ENCODE results near the gene RASGRF1.

RASGRF1 gene

GRCh38 chr15:79067969-79068368, 22.6 kb downstream of the RASGRF1 start:
- TF ChIP-seq CTCF (IDR thresholded peaks at IDR 0.05; ENCODE audit: insufficient read depth, low read depth, low read length, missing control alignments): no peak
- no peak overlapping the region for H3K4me3 ChIP-seq (ENCODE audit: low read length)
- no peak for DNase-seq (ENCODE audit: low read depth)

GRCh38 chr15:79067072-79067833, 23.3 kb downstream of the RASGRF1 start:
- H3K4me3 ChIP-seq (ENCODE audit: low read length): no peak overlapping the region
- DNase-seq (ENCODE audit: low read depth): no peak
- no peak for TF ChIP-seq CTCF (IDR thresholded peaks at IDR 0.05; ENCODE audit: insufficient read depth, low read depth, low read length, missing control alignments)

GRCh38 chr15:79066391-79067071, 24.0 kb downstream of the RASGRF1 start:
- TF ChIP-seq CTCF (IDR thresholded peaks at IDR 0.05; ENCODE audit: insufficient read depth, low read depth, low read length, missing control alignments): no peak
- no peak overlapping the region for H3K4me3 ChIP-seq (ENCODE audit: low read length)
- DNase-seq (ENCODE audit: low read depth): no peak

GRCh38 chr15:79065706-79066376, 24.7 kb downstream of the RASGRF1 start:
- H3K4me3 ChIP-seq (ENCODE audit: low read length): no peak overlapping the region
- no peak for TF ChIP-seq CTCF (IDR thresholded peaks at IDR 0.05; ENCODE audit: insufficient read depth, low read depth, low read length, missing control alignments)
- DNase-seq (ENCODE audit: low read depth): peak; percentile 21

- no peak for TF ChIP-seq CTCF (IDR thresholded peaks at IDR 0.05; ENCODE audit: insufficient read depth, low read depth, low read length, missing control alignments)
- H3K4me3 ChIP-seq (ENCODE audit: low read length): no peak overlapping the region
- no peak for DNase-seq (ENCODE audit: low read depth)
Observed at GRCh38 chr15:79065361-79065705, 25.2 kb downstream of the RASGRF1 start.

- no peak for TF ChIP-seq CTCF (IDR thresholded peaks at IDR 0.05; ENCODE audit: insufficient read depth, low read depth, low read length, missing control alignments)
- DNase-seq (ENCODE audit: low read depth): no peak
- H3K4me3 ChIP-seq (ENCODE audit: low read length): no peak overlapping the region
Observed at GRCh38 chr15:79064496-79064895, 26.1 kb downstream of the RASGRF1 start.

All from epithelial cell of esophagus (primary cell).